ENCODE results near the gene AK8. TPM values are rescaled to one million over a fixed set of nuclear protein-coding genes. Genes with fewer than 3 reads are reported as not detected.

Gene AK8
- total and polyA plus RNA-seq, 4 donors = 0.07 to 0.26 (median 0.11) TPM

GRCh38 chr9:132923346-132923902 lies 45.3 kb upstream of the AK8 start:
- Histone ChIP-seq H3K36me3 (ENCODE audit: control insufficient read depth in 4 of 4, insufficient read depth in 3 of 4, low read depth in 1 of 4, low read length in 3 of 4) (peaks cover 10 to 81% (median 63%) of the 10 kb centered on the region in 4 donors), H3K9me3 (ENCODE audit: control insufficient read depth in 4 of 4, low read length in 3 of 4) (no peaks in the 10 kb centered on the region), H3K4me1 (ENCODE audit: control insufficient read depth in 4 of 4, insufficient read depth in 4 of 4, low read length in 3 of 4) (no peaks in the 10 kb centered on the region), H3K4me3 (ENCODE audit: low read depth in 1 of 3, low read length in 3 of 3) (no peak overlapping the region), H3K27ac (ENCODE audit: low read depth in 1 of 2, low read length in 2 of 2) (no peak overlapping the region), H3K27me3 (ENCODE audit: control insufficient read depth in 4 of 4, insufficient read depth in 4 of 4, low read length in 3 of 4) (no peaks in the 10 kb centered on the region), H3K9ac (ENCODE audit: low read depth in 1 of 2, low read length in 2 of 2) (no peak overlapping the region)
- WGBS = 83% methylated on average over 9 of the region's 9 CpGs
- no peak for DNase-seq (ENCODE audit: low spot score)
- no peak for TF ChIP-seq CTCF (IDR thresholded peaks at IDR 0.05; ENCODE audit: low read depth, low read length, missing input control)
- TF ChIP-seq FOXA1 (IDR thresholded peaks at IDR 0.05) = no peak
- TF ChIP-seq RAD21 (IDR thresholded peaks at IDR 0.05) = no peak

GRCh38 chr9:132919614-132920268 lies 41.7 kb upstream of the AK8 start:
- H3K4me1 ChIP-seq (ENCODE audit: control insufficient read depth in 4 of 4, insufficient read depth in 4 of 4, low read length in 3 of 4) = no peaks in the 10 kb centered on the region
- TF ChIP-seq GABPA (IDR thresholded peaks at IDR 0.05 in 1 of 2, conservative IDR thresholded peaks at IDR 0.05 in 1 of 2) (no peak), ATF3 (IDR thresholded peaks at IDR 0.05) (no peak), YY1 (IDR thresholded peaks at IDR 0.05) (no peak), RXRA (IDR thresholded peaks at IDR 0.05) (no peak)
- no peaks in the 10 kb centered on the region for H3K9me3 ChIP-seq (ENCODE audit: control insufficient read depth in 4 of 4, low read length in 3 of 4)
- no peak overlapping the region for H3K27ac ChIP-seq (ENCODE audit: low read depth in 1 of 2, low read length in 2 of 2)
- DNase-seq (ENCODE audit: low spot score) = no peak
- 96% methylated on average over 7 of the region's 7 CpGs for WGBS
- H3K27me3 ChIP-seq (ENCODE audit: control insufficient read depth in 4 of 4, insufficient read depth in 4 of 4, low read length in 3 of 4) = no peaks in the 10 kb centered on the region
- no peak overlapping the region for H3K9ac ChIP-seq (ENCODE audit: low read depth in 1 of 2, low read length in 2 of 2)
- H3K36me3 ChIP-seq (ENCODE audit: control insufficient read depth in 4 of 4, insufficient read depth in 3 of 4, low read depth in 1 of 4, low read length in 3 of 4) = peaks cover 11 to 72% (median 53%) of the 10 kb centered on the region in 4 donors
- no peak overlapping the region for H3K4me3 ChIP-seq (ENCODE audit: low read depth in 1 of 3, low read length in 3 of 3)

- 98% methylated on average over 6 of the region's 6 CpGs for WGBS
- Histone ChIP-seq H3K9ac (ENCODE audit: low read depth in 1 of 2, low read length in 2 of 2) (no peak overlapping the region), H3K27ac (ENCODE audit: low read depth in 1 of 2, low read length in 2 of 2) (no peak overlapping the region), H3K9me3 (ENCODE audit: control insufficient read depth in 4 of 4, low read length in 3 of 4) (no peaks in the 10 kb centered on the region), H3K4me3 (ENCODE audit: low read depth in 1 of 3, low read length in 3 of 3) (no peak overlapping the region), H3K27me3 (ENCODE audit: control insufficient read depth in 4 of 4, insufficient read depth in 4 of 4, low read length in 3 of 4) (no peaks in the 10 kb centered on the region), H3K4me1 (ENCODE audit: control insufficient read depth in 4 of 4, insufficient read depth in 4 of 4, low read length in 3 of 4) (no peaks in the 10 kb centered on the region), H3K36me3 (ENCODE audit: control insufficient read depth in 4 of 4, insufficient read depth in 3 of 4, low read depth in 1 of 4, low read length in 3 of 4) (peaks cover 8 to 55% (median 37%) of the 10 kb centered on the region in 4 donors)
- no peak for DNase-seq (ENCODE audit: low spot score)
- TF ChIP-seq HNF4A (conservative IDR thresholded peaks at IDR 0.05) (no peak), ZBTB33 (IDR thresholded peaks at IDR 0.05) (no peak), TAF1 (conservative IDR thresholded peaks at IDR 0.05) (no peak), RAD21 (IDR thresholded peaks at IDR 0.05) (no peak), SP1 (IDR thresholded peaks at IDR 0.05) (no peak)
Observed at GRCh38 chr9:132914924-132915323, 36.8 kb upstream of the AK8 start.
